Superior temporal gyrus (tissue), 1 donor: Measurements from ENCODE around the gene ITPK1.
A peak's percentile ranks its signal among the peaks of the same experiment; 100 is the strongest.

Experiments used
- DNase-seq: peaks from one replicate; pipeline ENCODE4 v3.0.0-alpha.2; 2016; ENCODE audit errors: extremely low spot score

Gene ITPK1

DNA sequence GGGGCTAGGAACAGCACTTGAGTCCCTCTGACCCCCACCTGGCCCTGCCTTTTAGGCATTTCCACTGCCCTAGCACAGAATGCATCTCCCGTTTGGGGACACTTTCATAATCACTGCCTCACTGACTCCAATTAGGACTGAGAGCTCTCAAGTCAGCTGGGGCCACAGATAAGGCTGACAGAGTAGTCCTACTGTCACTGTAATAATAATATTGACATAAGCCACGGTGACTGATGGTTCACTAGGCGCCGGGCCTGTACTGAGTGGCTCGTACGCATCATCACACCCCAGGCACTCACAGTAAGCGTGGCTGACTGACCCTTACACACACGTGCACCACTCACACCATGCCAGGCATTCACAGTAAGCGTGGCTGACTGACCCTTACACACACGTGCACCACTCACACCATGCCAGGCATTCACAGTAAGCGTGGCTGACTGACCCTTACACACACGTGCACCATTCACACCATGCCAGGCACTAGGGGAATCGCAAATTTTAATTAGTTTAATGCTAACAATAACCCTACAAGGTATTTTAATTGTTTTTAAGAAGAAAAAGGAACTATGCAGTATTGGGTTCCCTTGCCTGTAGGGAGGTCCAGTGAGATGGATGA lies 105.1 kb downstream of the ITPK1 start:
- peak; percentile 21 for DNase-seq

DNA sequence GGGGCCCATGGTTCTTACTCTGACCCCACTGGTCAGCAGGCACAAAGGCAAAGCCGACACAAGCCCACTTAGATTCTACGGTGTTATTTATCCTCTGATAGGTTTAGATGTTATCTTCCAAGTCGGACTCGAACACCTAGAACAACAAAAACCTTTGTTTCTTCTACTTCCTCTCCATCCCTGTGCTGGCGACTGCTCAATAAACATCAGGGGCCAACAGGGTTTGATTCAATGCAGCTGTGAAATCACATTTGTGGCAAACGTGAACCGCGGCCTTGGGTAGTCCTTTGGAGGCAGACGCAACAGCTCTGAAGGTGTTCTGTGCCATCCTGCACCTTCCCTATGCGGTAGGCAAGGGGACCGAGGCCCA lies 105.6 kb downstream of the ITPK1 start:
- peak; percentile 53 for DNase-seq

DNA sequence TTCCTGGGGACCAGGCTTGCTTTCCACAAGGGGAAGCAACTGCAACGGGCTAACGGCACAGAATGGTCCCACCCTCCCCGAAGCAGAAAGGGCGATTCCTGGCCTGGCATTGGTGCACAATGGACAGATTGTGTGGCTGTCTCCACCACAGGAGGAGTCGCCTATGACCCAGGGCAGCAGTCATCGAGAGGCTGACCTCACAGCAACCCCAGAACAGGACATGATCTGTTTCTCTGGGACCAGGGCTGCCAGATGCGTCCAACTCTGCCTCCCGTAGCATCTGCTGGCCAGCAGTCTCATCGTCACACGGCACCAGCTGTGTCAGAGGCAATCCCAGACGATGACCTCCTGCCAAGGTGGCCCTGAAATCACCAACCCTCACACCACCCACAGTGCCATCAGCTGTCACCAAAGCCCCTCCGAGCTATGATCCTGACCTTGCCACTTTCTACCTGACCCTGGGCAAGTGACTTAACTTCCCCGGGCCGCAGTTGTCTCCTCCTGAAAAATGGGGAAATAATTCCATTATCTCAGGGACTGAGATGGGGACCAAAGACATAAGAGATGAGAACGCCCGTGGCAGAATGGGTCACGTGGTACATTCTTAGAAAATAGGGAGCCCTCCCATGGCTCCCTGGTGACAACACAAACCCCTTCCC lies 106.1 kb downstream of the ITPK1 start:
- peak; percentile 95 for DNase-seq

DNA sequence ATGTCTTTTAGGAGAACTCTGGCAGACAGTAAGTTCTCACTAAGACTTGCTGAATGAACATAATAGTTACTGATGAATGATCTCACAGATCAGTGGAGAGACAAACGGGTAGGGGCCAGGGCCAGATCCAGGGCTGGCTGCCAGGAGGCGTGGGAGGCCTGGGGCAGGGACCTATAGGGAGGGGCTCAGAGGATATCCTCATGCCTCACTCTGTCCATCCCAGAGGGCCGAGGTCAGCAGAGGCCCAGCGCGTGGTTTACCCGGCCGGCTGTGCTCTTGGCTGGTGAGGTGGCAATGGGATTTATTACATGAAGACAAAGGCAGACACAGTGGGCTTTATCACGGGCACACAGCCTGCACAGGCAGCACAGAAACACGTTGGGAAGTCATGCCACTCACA lies 107.3 kb downstream of the ITPK1 start:
- DNase-seq: peak; percentile 65

GRCh38 chr14:93007225-93007997 lies 108.3 kb downstream of the ITPK1 start:
- no peak for DNase-seq

GRCh38 chr14:93006567-93007051 lies 109.1 kb downstream of the ITPK1 start:
- DNase-seq: no peak

GRCh38 chr14:93005838-93006237 lies 109.9 kb downstream of the ITPK1 start:
- peak; percentile 74 for DNase-seq

GRCh38 chr14:93005135-93005813 lies 110.5 kb downstream of the ITPK1 start:
- DNase-seq: no peak

- no peak for DNase-seq
These were observed 111.0 kb downstream of the ITPK1 start for GRCh38 chr14:93004699-93005082.

DNA sequence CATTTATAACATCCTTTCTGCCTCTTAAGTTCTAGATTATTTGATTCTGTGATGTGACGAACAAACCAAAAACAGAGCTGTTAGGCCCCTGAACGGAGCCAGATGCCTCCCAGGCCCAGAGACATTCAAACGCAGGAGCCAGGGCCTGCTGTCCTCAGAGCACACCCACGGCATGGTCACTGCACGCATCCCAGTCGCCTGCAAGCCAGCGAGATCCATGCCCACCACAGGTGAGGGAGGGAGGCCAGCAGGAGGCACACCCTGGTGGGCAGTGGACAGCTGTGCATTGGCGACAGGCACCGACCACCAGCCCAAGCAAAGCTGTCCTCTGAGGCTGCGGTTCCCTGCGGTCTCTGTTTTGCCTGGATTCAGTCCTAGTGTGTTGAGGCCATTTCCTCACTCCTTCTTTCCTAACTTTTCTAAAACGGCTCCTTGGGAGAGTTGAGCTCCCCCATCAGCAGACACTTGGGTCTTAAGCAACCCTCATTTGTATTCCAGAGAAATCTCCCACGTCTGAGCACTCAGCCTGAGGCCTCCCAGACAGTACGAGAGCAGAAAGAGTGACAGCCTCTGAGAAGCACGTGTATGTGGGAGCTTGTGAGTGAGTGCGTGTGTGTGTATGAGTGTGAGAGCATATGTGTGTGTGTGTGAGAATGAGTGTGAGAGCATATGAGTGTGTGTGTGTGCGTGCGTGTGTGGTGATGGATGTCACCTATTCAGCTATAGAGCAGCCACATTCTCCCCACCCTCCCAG lies 111.6 kb downstream of the ITPK1 start:
- DNase-seq: no peak

DNA sequence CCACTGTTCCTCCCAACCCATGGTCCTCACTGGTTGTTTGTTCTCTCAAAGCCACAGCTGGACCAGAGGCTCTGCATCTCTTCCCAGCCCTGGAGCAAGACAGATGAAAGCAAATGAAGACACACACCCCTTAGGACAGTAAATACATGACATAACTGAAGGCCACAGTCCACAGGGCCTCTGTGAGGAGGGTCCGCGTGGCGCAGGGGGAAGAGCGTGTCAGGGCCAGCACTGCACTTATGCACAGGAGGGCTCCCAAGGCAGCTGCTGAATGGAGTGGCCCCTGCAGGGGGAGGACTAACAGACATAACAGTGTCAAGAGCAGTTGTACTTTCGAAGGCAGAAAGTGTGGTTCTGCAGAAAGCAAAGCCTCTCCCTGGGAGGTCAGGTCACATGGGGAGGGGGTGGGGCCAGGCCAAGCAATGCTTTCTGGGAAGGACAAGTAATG lies 112.8 kb downstream of the ITPK1 start:
- no peak for DNase-seq

DNA sequence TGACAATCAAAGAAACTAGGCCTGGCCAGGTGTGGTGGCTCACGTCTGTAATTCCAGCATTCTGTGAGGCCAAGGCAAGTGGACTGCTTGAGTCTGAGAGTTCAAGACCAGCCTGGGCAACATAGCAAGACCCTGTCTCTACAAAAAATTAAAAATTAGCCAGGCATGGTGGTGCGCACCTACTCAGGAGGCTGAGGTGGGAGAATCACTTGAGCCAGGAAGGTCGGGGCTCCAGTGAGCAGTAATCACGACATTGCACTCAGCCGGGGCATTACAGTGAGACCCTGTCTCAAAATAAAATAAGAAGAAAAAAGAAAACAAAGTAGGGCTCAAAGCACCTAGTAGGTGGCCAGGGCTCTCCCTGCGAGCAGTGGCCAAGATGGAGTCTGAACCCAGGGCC lies 113.7 kb downstream of the ITPK1 start:
- no peak for DNase-seq

GRCh38 chr14:92998946-92999345 lies 116.8 kb downstream of the ITPK1 start:
- no peak for DNase-seq

DNA sequence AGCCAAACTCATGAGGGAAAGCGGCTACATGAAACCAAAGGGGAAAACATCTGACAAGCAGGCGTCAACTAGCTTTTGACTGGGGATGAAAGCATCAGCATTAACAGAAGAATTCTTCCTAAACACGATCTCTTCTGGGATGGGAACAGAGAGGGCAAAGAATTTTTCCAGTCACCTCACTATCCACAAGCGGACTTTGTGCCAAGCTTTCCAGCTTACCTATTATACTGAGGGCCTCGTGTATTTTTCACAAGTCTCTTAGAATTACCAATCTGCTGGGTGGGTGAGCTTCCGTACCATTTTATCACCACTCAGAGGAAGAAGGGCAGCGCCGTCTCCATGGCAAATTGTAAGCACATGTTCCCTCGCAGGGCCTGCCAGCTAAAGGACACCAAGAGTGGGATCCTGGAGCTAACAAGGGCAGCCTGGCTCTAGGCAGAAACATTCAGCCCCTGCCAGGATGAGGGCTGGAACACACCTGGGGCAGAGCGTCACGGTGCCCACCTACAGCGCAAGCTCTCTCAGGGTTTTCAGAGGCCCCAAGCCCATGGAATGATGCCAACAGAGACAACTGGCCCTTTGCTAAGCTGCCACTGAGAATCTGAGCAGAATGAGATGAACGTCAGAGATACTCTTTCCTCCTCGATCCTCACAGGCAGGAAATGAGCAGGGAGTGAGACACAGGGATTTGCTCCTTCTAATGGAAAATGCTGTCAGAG lies 118.2 kb downstream of the ITPK1 start:
- no peak for DNase-seq

DNA sequence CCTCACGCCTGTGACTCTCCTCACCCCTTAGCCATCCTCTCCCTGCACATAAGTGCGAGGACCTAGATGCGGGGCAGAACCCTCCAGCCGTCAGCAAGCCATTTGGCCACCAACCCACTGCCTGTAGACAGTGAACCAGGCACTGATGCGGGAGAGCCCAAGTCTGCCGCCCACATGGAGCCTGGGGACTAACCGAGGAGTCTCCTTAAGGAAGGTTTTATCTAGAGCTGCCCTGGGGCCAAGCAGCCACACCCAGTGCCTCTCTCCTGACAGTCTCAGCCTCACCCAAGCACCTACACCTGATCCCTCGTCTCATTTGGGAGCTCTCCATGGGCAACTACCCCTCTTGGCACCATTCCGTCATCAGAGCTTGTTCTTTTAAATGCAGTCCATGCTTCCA lies 120.1 kb downstream of the ITPK1 start:
- DNase-seq: no peak

- DNase-seq: no peak
These were observed 120.8 kb downstream of the ITPK1 start for GRCh38 chr14:92994942-92995341.

DNA sequence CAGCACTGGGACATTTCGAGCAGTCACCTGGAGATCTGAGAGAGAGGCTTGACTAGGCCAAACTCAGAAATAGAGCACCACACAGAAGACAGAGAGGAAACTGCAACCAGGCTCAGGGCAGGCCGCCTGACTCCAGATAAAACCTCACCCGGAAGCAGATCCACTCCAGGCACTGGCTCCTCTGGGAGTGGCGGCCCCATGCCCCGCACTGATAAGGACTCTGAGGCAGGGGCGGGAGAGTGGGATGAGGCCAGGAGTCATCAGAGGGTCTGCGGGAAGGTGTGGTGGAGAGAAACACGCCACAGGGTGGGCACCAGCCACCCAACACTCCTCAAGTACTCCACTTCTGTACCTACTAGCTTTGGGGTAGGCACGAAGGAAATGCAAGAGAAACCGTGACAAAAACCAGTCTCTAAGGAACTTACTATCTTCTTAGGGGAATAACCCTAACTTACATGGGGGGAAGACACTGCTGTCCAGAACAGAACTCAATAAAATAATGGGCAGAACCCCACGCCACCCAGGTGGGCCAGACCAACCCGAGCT lies 121.5 kb downstream of the ITPK1 start:
- DNase-seq: no peak

- no peak for DNase-seq
These were observed 122.4 kb downstream of the ITPK1 start for GRCh38 chr14:92993302-92993701.

DNA sequence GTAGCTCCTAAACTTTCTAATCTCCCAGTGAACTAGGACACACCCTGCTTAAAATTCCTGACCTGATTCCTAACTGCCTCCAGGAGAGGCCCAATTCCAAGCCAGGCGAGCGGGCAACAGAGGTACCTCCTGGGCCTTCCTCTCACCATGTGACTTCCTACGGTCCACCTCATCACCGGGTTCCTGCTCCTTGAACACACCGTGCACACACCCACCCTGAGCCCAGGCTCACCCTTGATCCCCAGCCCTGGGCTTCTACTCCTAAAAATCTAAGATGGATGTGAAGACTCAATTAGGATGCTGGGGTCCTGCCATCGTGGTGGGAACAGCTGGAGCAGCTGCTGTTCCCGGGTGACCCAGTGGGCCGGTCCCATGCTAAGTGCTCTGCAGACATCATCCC lies 124.2 kb downstream of the ITPK1 start:
- no peak for DNase-seq
